GM21786 (cell line): ENCODE measurements around the gene ZNF446.
"Not testable (repeated sequence)": the region's sequence is repeated elsewhere in the genome, so short reads cannot be mapped to it uniquely, and the experiment has no call there.

Experiments
- ATAC-seq: cut with Tn5 transposase; IDR thresholded peaks from one replicate; pipeline ENCODE4 v1.9.1; 2021; ENCODE audit not compliant: unreplicated experiment

Gene ZNF446

GRCh38 chr19:58469241-58470013 is 6.7 kb upstream of the ZNF446 start:
- ATAC-seq, result no peak

GRCh38 chr19:58470837-58471543 is 5.2 kb upstream of the ZNF446 start:
- ATAC-seq, result not testable (repeated sequence)

- no peak for ATAC-seq
Measured at GRCh38 chr19:58471736-58472135, 4.4 kb upstream of the ZNF446 start.

- no peak for ATAC-seq
Measured at GRCh38 chr19:58473775-58474174, 2.4 kb upstream of the ZNF446 start.

- no peak for ATAC-seq
Measured at GRCh38 chr19:58474291-58474996, 1.7 kb upstream of the ZNF446 start.

GRCh38 chr19:58474997-58475713 is 997 bp upstream of the ZNF446 start:
- ATAC-seq, result no peak

- no peak for ATAC-seq
Measured at GRCh38 chr19:58476498-58477015, 405 bp downstream of the ZNF446 start.

- ATAC-seq, result no peak
Measured at GRCh38 chr19:58477130-58477529, 978 bp downstream of the ZNF446 start.

GRCh38 chr19:58477871-58478270 is 1.7 kb downstream of the ZNF446 start:
- no peak for ATAC-seq

- no peak for ATAC-seq
Measured at GRCh38 chr19:58479303-58479702, 3.2 kb downstream of the ZNF446 start.

- no peak for ATAC-seq
Measured at GRCh38 chr19:58479736-58480480, 3.8 kb downstream of the ZNF446 start.

GRCh38 chr19:58480481-58480830 is 4.3 kb downstream of the ZNF446 start:
- no peak for ATAC-seq

GRCh38 chr19:58480831-58481230 is 4.7 kb downstream of the ZNF446 start:
- ATAC-seq, result no peak

GRCh38 chr19:58482372-58482771 is 6.2 kb downstream of the ZNF446 start:
- ATAC-seq, result no peak

GRCh38 chr19:58483776-58484175 is 7.6 kb downstream of the ZNF446 start:
- no peak for ATAC-seq

GRCh38 chr19:58484349-58484748 is 8.2 kb downstream of the ZNF446 start:
- ATAC-seq, result not testable (repeated sequence)

GRCh38 chr19:58491393-58491792 is 15.2 kb downstream of the ZNF446 start:
- ATAC-seq, result no peak

- ATAC-seq, result no peak
Measured at GRCh38 chr19:58492265-58492664, 16.1 kb downstream of the ZNF446 start.

- no peak for ATAC-seq
Measured at GRCh38 chr19:58497634-58498170, 21.6 kb downstream of the ZNF446 start.
